Hepatocyte (in vitro differentiated cells): ENCODE data around the gene CHRNA1.

Experiments used
- CTCF ChIP-seq: fragments of 200-600 bp; sonication (generic); IDR thresholded peaks from 2 replicates; pipeline ENCODE4 v1.5.1; 2016; ENCODE audit warnings: antibody characterized with exemption, mild to moderate bottlenecking; ENCODE audit not compliant: poor library complexity
- EZH2phosphoT487 ChIP-seq: fragments of 200-600 bp; sonication (generic); IDR thresholded peaks from one replicate; pipeline ENCODE4 v1.6.1; 2018; ENCODE audit warnings: antibody characterized with exemption, mild to moderate bottlenecking, low read depth, moderate library complexity; ENCODE audit not compliant: unreplicated experiment, severe bottlenecking

- TF ChIP-seq EZH2phosphoT487 = no peak
- TF ChIP-seq CTCF = no peak
Observed at GRCh38 chr2:174776675-174777074, 12.4 kb upstream of the CHRNA1 start.
